HL-60 (cell line): Measurements from ENCODE around the gene PLXDC2.

Source experiments
- DNase-seq, 2 experiments: peaks; one replicate each; pipeline ENCODE4 v3.0.0-alpha.2; 2010 to 2020; ENCODE audit warnings: low read depth in 1 of 2, low spot score in 1 of 2
- H3K27ac ChIP-seq: fragments of 250-450 bp; sonication (Bioruptor Pico); replicated peaks from 2 replicates; pipeline ENCODE4 v1.5.1; 2020; ENCODE audit warnings: mild to moderate bottlenecking, moderate library complexity
- H3K27me3 ChIP-seq: fragments of 250-450 bp; sonication (Bioruptor Pico); 2 replicates; pipeline ENCODE4 v1.5.1; 2021; ENCODE audit warnings: mild to moderate bottlenecking, moderate library complexity; ENCODE audit not compliant: insufficient read depth, poor library complexity, severe bottlenecking
- H3K4me3 ChIP-seq: replicated peaks from 2 replicates; pipeline ENCODE4 v1.5.1; 2011; ENCODE audit warnings: mild to moderate bottlenecking, control low read depth, low read length; ENCODE audit not compliant: insufficient read depth
- CTCF ChIP-seq: IDR thresholded peaks from one replicate; pipeline ENCODE4 v1.5.1; 2011; ENCODE audit warnings: low read length, control low read depth, inconsistent platforms; ENCODE audit not compliant: insufficient read depth
- GABPA ChIP-seq: IDR thresholded peaks from 2 replicates; pipeline ENCODE4 v1.6.1; 2012; ENCODE audit warnings: low read depth
- POLR2AphosphoS5 ChIP-seq: IDR thresholded peaks from 2 replicates; pipeline ENCODE4 v1.6.1; 2012; ENCODE audit warnings: low read depth
- REST ChIP-seq: IDR thresholded peaks from 2 replicates; pipeline ENCODE4 v1.6.1; 2012; ENCODE audit warnings: low read depth; ENCODE audit not compliant: insufficient replicate concordance
- SPI1 ChIP-seq: IDR thresholded peaks from 2 replicates; pipeline ENCODE4 v1.6.1; 2012; ENCODE audit warnings: low read depth, mild to moderate bottlenecking, borderline replicate concordance

The PLXDC2 gene

GRCh38 chr10:20240643-20241042, 424.4 kb downstream of the PLXDC2 start:
- TF ChIP-seq POLR2AphosphoS5, result no peak
- no peak for TF ChIP-seq SPI1
- TF ChIP-seq GABPA, result no peak
- no peak for TF ChIP-seq CTCF

GRCh38 chr10:20247454-20247853, 431.2 kb downstream of the PLXDC2 start:
- no peak for TF ChIP-seq SPI1
- no peak for TF ChIP-seq POLR2AphosphoS5
- no peak for TF ChIP-seq CTCF
- no peak for TF ChIP-seq REST
- no peak for TF ChIP-seq GABPA
- DNase-seq, result no peak
- no peak overlapping the region for H3K4me3 ChIP-seq
- no peak overlapping the region for H3K27ac ChIP-seq
- no peaks in the 10 kb centered on the region for H3K27me3 ChIP-seq

More at GRCh38 chr10:20240643-20241042, 424.4 kb downstream of the PLXDC2 start:
- no peak for DNase-seq
- Histone ChIP-seq H3K4me3 (no peak overlapping the region), H3K27ac (no peak overlapping the region), H3K27me3 (no peaks in the 10 kb centered on the region)

GRCh38 chr10:20247891-20248708, 431.9 kb downstream of the PLXDC2 start:
- no peak for DNase-seq
- Histone ChIP-seq H3K4me3 (no peak overlapping the region), H3K27ac (no peak overlapping the region), H3K27me3 (no peaks in the 10 kb centered on the region)
- no peak for TF ChIP-seq POLR2AphosphoS5
- TF ChIP-seq REST, result no peak
- no peak for TF ChIP-seq SPI1
- TF ChIP-seq GABPA, result no peak

GRCh38 chr10:20254078-20254477, 437.8 kb downstream of the PLXDC2 start:
- TF ChIP-seq REST (no peak), POLR2AphosphoS5 (no peak), GABPA (no peak), CTCF (no peak), SPI1 (no peak)
- H3K27me3 ChIP-seq, result no peaks in the 10 kb centered on the region
- no peak overlapping the region for H3K27ac ChIP-seq
- no peak overlapping the region for H3K4me3 ChIP-seq
- no peak for DNase-seq
